ENCODE measurements around the gene GATAD2A. TPM values are rescaled to one million over a fixed set of nuclear protein-coding genes. Genes with fewer than 3 reads are reported as not detected.

Gene GATAD2A
- total RNA-seq, 1 experiment from 2014 or later, result 126 TPM

DNA sequence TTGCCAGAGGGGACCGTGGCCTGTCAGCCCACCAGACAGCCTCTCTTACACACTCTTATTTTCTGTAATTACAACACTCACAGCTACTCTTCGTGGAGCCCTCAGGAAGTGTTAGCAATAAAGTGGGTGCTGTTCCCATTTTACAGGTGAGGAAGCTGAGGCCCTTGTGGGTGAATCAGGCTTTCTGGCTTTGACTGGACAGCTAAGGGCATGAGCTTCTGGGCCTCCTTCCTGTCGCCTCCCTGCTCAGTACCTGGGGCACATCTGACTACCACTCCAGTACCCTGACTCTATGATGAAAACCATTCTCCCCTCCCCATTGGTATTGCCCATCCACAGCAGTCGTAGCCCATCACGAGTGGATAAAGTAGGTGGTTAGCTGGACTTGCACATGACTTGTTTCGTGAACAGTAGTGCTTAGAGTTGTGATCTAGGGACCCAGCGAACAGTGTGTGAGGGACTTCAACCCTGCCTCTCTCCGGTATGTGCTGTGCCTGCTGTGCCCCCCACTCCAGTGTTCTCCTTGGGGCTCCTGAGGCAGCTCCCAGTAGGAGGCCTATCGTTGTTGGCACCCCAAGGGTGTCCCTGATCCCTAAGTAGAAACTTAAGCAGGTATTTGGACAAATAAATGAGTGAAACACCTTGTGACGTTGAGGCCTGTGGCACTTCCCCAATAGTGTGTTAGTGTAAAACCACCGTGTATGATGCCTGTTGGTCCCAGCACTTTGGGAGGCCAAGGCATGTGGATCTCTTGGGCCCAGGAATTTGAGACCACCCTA is 38.6 kb downstream of the GATAD2A start:
- Mint-ChIP-seq H3K9me3 (ENCODE audit: unreplicated experiment) (no peaks in the 10 kb centered on the region), H3K27ac (ENCODE audit: unreplicated experiment) (no peak overlapping the region), H3K27me3 (ENCODE audit: insufficient read depth, unreplicated experiment) (no peaks in the 10 kb centered on the region), H3K4me1 (ENCODE audit: low read depth, unreplicated experiment) (peaks cover 21% of the 10 kb centered on the region), H3K4me3 (ENCODE audit: unreplicated experiment) (no peak overlapping the region), H3K36me3 (ENCODE audit: insufficient read depth, unreplicated experiment) (peaks cover 55% of the 10 kb centered on the region)
- Histone ChIP-seq H3K9me3 (no peaks in the 10 kb centered on the region), H3K4me3 (ENCODE audit: low read depth, low read length) (no peak overlapping the region), H3K36me3 (ENCODE audit: control insufficient read depth, insufficient read depth, low read length) (no peaks in the 10 kb centered on the region), H3K27me3 (replicated peaks; ENCODE audit: control insufficient read depth, insufficient read depth, low read length) (no peaks in the 10 kb centered on the region), H3K4me1 (no peaks in the 10 kb centered on the region)
- TF ChIP-seq, protein P1, sequence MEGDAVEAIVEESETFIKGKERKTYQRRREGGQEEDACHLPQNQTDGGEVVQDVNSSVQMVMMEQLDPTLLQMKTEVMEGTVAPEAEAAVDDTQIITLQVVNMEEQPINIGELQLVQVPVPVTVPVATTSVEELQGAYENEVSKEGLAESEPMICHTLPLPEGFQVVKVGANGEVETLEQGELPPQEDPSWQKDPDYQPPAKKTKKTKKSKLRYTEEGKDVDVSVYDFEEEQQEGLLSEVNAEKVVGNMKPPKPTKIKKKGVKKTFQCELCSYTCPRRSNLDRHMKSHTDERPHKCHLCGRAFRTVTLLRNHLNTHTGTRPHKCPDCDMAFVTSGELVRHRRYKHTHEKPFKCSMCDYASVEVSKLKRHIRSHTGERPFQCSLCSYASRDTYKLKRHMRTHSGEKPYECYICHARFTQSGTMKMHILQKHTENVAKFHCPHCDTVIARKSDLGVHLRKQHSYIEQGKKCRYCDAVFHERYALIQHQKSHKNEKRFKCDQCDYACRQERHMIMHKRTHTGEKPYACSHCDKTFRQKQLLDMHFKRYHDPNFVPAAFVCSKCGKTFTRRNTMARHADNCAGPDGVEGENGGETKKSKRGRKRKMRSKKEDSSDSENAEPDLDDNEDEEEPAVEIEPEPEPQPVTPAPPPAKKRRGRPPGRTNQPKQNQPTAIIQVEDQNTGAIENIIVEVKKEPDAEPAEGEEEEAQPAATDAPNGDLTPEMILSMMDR (IDR thresholded peaks at IDR 0.05; ENCODE audit: insufficient read depth in 1 of 2, low read depth in 1 of 2, low read length in 1 of 2, severe bottlenecking in 1 of 2, unreplicated experiment in 1 of 2), result no peak
- DNase-seq, result no peak
- CTCF ChIA-PET, result interaction anchor here (0.6 kb wide), 1 partner anchor 189 kb away, joined by 5 read pairs; no protein-coding TSS in a partner anchor
- intact Hi-C loops (cut with micrococcal nuclease; ENCODE audit: unreplicated experiment), result no loop called here
- no TSS peak for BruUV-seq (replicated peaks)
- POLR2A ChIA-PET, result no interaction called here

DNA sequence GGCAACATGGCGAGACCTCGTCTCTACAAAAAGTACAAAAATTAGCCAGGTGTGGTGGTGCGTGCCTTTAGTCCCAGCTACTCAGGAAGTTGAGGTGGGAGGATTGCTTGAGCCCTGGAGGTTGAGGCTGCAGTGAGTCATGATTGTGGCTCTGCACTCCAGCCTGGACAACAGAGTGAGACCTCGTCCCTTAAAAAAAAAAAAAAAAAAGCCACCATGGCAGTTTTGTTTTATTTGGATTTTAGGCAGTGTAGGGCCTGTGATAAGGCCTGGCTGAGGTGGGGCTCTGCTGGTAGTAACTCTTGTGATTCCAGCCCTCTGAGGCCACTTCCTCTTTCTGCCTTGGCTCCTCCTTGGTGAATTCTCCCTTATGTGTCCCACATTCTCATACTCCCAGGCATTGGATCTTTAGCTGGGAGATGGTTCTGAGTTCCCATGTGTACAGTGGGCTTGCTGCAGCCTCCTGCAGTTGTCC is 39.2 kb downstream of the GATAD2A start:
- ChIA-PET POLR2A (no interaction called here), CTCF (no interaction called here)
- H3K27ac Mint-ChIP-seq (ENCODE audit: unreplicated experiment), result no peak overlapping the region

DNA sequence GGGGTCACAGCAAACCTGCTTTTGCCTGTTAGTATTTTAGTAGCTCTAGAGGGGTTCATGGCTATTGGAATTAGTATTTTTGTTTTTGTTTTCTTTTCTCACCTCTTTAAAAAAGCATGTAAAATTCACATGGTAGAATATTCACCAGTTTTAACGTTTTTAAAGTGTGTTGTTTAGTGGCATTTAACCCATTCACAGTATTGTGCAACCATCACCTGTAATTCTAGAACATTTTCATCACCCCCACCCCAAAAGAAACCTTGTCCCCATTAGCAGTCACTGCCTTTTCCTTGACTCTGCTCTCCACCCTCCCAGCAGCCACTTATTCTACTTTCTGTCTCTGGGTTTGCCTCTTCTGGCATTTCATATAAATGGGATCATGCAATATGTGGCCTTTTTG is 39.8 kb downstream of the GATAD2A start:
- Mint-ChIP-seq H3K27me3 (ENCODE audit: insufficient read depth, unreplicated experiment) (no peaks in the 10 kb centered on the region), H3K27ac (ENCODE audit: unreplicated experiment) (no peak overlapping the region), H3K4me3 (ENCODE audit: unreplicated experiment) (no peak overlapping the region), H3K9me3 (ENCODE audit: unreplicated experiment) (no peaks in the 10 kb centered on the region), H3K4me1 (ENCODE audit: low read depth, unreplicated experiment) (peaks cover 21% of the 10 kb centered on the region), H3K36me3 (ENCODE audit: insufficient read depth, unreplicated experiment) (peaks cover 44% of the 10 kb centered on the region)
- no peak overlapping the region for H3K4me3 ChIP-seq (ENCODE audit: low read depth, low read length)
- H3K4me1 ChIP-seq, result no peaks in the 10 kb centered on the region
- no peaks in the 10 kb centered on the region for H3K9me3 ChIP-seq
- BruUV-seq (replicated peaks), result no TSS peak
- TF ChIP-seq, protein P1 (IDR thresholded peaks at IDR 0.05; ENCODE audit: insufficient read depth in 1 of 2, low read depth in 1 of 2, low read length in 1 of 2, severe bottlenecking in 1 of 2, unreplicated experiment in 1 of 2), result no peak
- ChIA-PET CTCF (no interaction called here), POLR2A (no interaction called here)
- DNase-seq, result no peak
- H3K27me3 ChIP-seq (replicated peaks; ENCODE audit: control insufficient read depth, insufficient read depth, low read length), result no peaks in the 10 kb centered on the region
- intact Hi-C loops (cut with micrococcal nuclease; ENCODE audit: unreplicated experiment), result no loop called here
- H3K36me3 ChIP-seq (ENCODE audit: control insufficient read depth, insufficient read depth, low read length), result no peaks in the 10 kb centered on the region

More for the DNA sequence above, 39.2 kb downstream of the GATAD2A start:
- no TSS peak for BruUV-seq (replicated peaks)
- Histone ChIP-seq H3K27me3 (replicated peaks; ENCODE audit: control insufficient read depth, insufficient read depth, low read length) (no peaks in the 10 kb centered on the region), H3K36me3 (ENCODE audit: control insufficient read depth, insufficient read depth, low read length) (no peaks in the 10 kb centered on the region), H3K4me1 (no peaks in the 10 kb centered on the region), H3K9me3 (no peaks in the 10 kb centered on the region), H3K4me3 (ENCODE audit: low read depth, low read length) (no peak overlapping the region)
- TF ChIP-seq, protein P1 (IDR thresholded peaks at IDR 0.05; ENCODE audit: insufficient read depth in 1 of 2, low read depth in 1 of 2, low read length in 1 of 2, severe bottlenecking in 1 of 2, unreplicated experiment in 1 of 2), result no peak
- no peak for DNase-seq
- intact Hi-C loops (cut with micrococcal nuclease; ENCODE audit: unreplicated experiment), result no loop called here
- H3K36me3 Mint-ChIP-seq (ENCODE audit: insufficient read depth, unreplicated experiment), result peaks cover 50% of the 10 kb centered on the region
- H3K4me1 Mint-ChIP-seq (ENCODE audit: low read depth, unreplicated experiment), result peaks cover 21% of the 10 kb centered on the region
- H3K27me3 Mint-ChIP-seq (ENCODE audit: insufficient read depth, unreplicated experiment), result no peaks in the 10 kb centered on the region
- H3K9me3 Mint-ChIP-seq (ENCODE audit: unreplicated experiment), result no peaks in the 10 kb centered on the region
- no peak overlapping the region for H3K4me3 Mint-ChIP-seq (ENCODE audit: unreplicated experiment)
